Hematopoietic multipotent progenitor cell treated with erythropoietin and hydrocortisone succinate and interleukin-3 and kit ligand, for 17 days (in vitro differentiated cells): ENCODE measurements around the gene CKB.

Source experiments
- DNase-seq: peaks from one replicate; pipeline ENCODE4 v3.0.0-alpha.2; 2015; ENCODE audit warnings: low spot score

Gene CKB

DNA sequence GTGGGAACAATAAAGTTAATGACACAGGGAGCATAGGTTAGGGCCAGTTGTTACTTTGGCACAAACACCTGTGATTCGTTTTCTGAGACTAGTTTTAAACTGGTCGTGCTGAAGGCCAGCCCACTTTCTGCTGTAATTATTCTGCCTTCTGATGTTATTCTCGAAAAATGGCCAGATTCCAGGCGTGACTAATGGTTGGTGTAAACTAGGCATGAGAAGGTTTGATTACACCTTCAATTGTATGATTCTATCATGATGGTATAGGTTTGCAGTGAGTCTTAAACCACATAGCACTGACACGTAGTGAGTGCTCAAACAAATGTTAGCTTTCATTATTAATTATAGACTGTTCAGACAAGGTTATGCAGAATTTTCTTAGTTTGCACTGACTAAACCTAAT lies 39.0 kb downstream of the CKB start:
- DNase-seq = no peak

- DNase-seq = no peak
These were observed 42.0 kb downstream of the CKB start for GRCh38 chr14:103480595-103480994.

DNA sequence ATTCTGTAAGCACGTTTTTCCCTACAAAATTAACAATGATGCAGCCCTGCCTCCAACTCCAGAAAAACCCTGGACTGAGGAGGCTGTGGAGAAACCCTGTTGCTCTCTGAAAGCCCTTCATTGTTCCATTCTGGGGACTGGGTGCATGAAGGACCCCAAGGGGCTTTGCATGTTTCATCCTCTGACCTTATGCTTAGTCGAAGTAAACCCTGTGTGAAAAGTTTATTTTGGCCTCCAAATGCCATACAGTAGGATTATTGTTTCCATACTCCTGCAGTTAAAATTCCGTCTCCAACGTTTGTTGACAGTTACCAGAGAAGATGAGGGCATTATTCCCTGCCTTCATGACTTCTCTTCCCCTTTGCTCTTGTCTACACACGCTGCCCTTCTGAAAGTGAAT lies 46.0 kb downstream of the CKB start:
- DNase-seq = no peak

- no peak for DNase-seq
These were observed 46.6 kb downstream of the CKB start for GRCh38 chr14:103476065-103476464.

DNA sequence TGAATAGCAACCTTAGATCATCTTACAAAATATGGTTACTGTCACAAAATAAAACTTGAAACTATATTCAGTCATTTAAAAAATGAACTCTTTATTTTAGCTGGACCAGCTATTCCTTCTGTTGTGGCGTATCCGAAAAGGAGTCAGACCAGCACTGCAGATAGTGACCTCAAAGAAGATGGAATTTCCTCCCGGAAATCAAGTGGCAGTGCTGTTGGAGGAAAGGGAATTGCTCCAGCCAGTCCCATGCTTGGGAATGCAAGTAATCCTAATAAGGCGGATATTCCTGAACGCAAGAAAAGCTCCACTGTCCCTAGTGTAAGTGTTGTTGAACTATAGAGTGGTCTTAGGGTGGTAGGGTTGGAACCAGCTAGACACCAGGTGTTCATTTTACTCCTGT lies 47.7 kb downstream of the CKB start:
- no peak for DNase-seq

- DNase-seq = no peak
These were observed 49.7 kb downstream of the CKB start for GRCh38 chr14:103472939-103473338.
